Measurements from ENCODE around the gene CALCB. TPM values are rescaled to one million over a fixed set of nuclear protein-coding genes. Genes with fewer than 3 reads are reported as not detected.
"Not testable (repeated sequence)": the region's sequence is repeated elsewhere in the genome, so short reads cannot be mapped to it uniquely, and the experiment has no call there.

Gene CALCB
- total and polyA plus RNA-seq, 10 of the 15 experiments (the other 5 are each of a cell fraction or from before 2014, with no cell fraction given): 0.09 to 0.28 (median 0.12) TPM; not detected in 3

GRCh38 chr11:15062599-15062998 is 10.8 kb upstream of the CALCB start (continued):
- TF ChIP-seq ZNF592 (IDR thresholded peaks at IDR 0.05) (no peak), ZBED1 (IDR thresholded peaks at IDR 0.05; ENCODE audit: borderline replicate concordance) (no peak), NFYA (IDR thresholded peaks at IDR 0.05; ENCODE audit: borderline replicate concordance, low read depth, low read length) (no peak)

GRCh38 chr11:15069751-15070150 is 3.6 kb upstream of the CALCB start:
- CTCF ChIA-PET; ATAC-seq; RAD21 ChIA-PET (ENCODE audit: unreplicated experiment); H3K79me2 ChIP-seq (ENCODE audit: control insufficient read depth, insufficient read depth, low read length); DNase-seq (ENCODE audit: low read depth, low spot score); BruUV-seq (replicated peaks); H2AFZ ChIP-seq (ENCODE audit: control insufficient read depth, low read depth, low read length); H3K4me1 ChIP-seq (ENCODE audit: control insufficient read depth, insufficient read depth, low read length); H3K4me3 ChIP-seq; FAIRE-seq; SMC1A ChIA-PET (ENCODE audit: uncharacterized antibody, unreplicated experiment); H3K9ac ChIP-seq (ENCODE audit: control insufficient read depth, insufficient read depth, low read length); H3K27me3 ChIP-seq (replicated peaks in 1 of 2; ENCODE audit: control insufficient read depth in 2 of 2, insufficient read depth in 2 of 2, low read length in 1 of 2); H3K27ac ChIP-seq (ENCODE audit: control insufficient read depth, insufficient read depth); POLR2A ChIA-PET; H4K20me1 ChIP-seq (ENCODE audit: control insufficient read depth, insufficient read depth); H3K9me3 ChIP-seq (replicated peaks; ENCODE audit: control insufficient read depth, insufficient read depth, low read length); H3K4me2 ChIP-seq (ENCODE audit: control insufficient read depth, insufficient read depth); H3K36me3 ChIP-seq (ENCODE audit: control insufficient read depth in 2 of 2, insufficient read depth in 2 of 2, low read length in 1 of 2): not testable (repeated sequence)
- intact Hi-C loops (cut with micrococcal nuclease; ENCODE audit: unreplicated experiment): loop anchor here (10.0 kb wide), 1 partner anchor 535 kb away; no protein-coding TSS in a partner anchor
- 71% methylated on average over 7 of the region's 7 CpGs for WGBS (ENCODE audit: insufficient coverage, insufficient replicate concordance, low lambda C conversion rate, missing lambda C conversion rate)
- in situ Hi-C loops (cut with MboI): loop anchor here (5.0 kb wide), 1 partner anchor 162 kb away; no protein-coding TSS in a partner anchor
